Measurements from ENCODE around the gene DAPK2.

The DAPK2 gene

DNA sequence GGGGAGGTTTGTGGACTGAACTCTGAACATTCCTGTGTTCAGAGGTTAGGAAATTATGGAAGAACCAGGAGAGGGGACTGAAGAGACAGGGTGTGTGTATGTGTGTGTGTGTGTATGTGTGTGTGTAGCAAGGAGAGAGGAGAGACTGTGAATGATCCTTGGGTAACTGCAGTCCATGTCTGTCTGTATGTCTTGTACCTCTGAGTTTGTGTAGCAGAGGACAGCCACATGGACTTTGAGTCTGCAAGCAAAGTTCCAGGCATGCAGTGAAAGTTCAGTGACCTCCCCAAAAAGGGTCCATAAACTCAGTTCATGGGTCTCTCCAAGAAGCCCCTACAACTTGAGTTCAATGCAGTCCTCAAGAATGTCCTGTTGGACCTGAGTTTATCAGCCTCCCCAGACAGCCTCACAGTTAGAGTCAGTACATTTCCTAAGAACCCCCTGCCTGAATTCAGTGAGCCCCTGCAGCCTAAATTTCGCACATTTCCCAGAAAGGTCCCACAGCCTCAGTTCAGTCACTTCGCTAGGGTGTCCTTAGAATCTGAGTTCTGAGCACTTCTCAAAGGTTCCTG is 184.3 kb downstream of the DAPK2 start:
- no peaks in the 10 kb centered on the region for H3K36me3 ChIP-seq (ENCODE audit: insufficient read depth)
- no peaks in the 10 kb centered on the region for H3K4me1 ChIP-seq (ENCODE audit: low read depth, poor library complexity, severe bottlenecking)
- H3K4me2 ChIP-seq = no peak overlapping the region
- H3K4me3 ChIP-seq (IDR thresholded peaks at IDR 0.05; ENCODE audit: insufficient read depth, low read depth, low read length) = no peak overlapping the region
- TF ChIP-seq, protein P1, sequence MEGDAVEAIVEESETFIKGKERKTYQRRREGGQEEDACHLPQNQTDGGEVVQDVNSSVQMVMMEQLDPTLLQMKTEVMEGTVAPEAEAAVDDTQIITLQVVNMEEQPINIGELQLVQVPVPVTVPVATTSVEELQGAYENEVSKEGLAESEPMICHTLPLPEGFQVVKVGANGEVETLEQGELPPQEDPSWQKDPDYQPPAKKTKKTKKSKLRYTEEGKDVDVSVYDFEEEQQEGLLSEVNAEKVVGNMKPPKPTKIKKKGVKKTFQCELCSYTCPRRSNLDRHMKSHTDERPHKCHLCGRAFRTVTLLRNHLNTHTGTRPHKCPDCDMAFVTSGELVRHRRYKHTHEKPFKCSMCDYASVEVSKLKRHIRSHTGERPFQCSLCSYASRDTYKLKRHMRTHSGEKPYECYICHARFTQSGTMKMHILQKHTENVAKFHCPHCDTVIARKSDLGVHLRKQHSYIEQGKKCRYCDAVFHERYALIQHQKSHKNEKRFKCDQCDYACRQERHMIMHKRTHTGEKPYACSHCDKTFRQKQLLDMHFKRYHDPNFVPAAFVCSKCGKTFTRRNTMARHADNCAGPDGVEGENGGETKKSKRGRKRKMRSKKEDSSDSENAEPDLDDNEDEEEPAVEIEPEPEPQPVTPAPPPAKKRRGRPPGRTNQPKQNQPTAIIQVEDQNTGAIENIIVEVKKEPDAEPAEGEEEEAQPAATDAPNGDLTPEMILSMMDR (conservative IDR thresholded peaks at IDR 0.05; ENCODE audit: low read depth, low read length) = no peak
- no peak overlapping the region for H2AFZ ChIP-seq (ENCODE audit: low read depth)
- H3K79me2 ChIP-seq (ENCODE audit: insufficient read depth, low read depth) = no peaks in the 10 kb centered on the region
- no peaks in the 10 kb centered on the region for H4K20me1 ChIP-seq (ENCODE audit: insufficient read depth)
- no peak overlapping the region for H3K27ac ChIP-seq
- no peak overlapping the region for H3K9ac ChIP-seq
- H3K27me3 ChIP-seq (ENCODE audit: insufficient read depth, low read depth) = no peaks in the 10 kb centered on the region

DNA sequence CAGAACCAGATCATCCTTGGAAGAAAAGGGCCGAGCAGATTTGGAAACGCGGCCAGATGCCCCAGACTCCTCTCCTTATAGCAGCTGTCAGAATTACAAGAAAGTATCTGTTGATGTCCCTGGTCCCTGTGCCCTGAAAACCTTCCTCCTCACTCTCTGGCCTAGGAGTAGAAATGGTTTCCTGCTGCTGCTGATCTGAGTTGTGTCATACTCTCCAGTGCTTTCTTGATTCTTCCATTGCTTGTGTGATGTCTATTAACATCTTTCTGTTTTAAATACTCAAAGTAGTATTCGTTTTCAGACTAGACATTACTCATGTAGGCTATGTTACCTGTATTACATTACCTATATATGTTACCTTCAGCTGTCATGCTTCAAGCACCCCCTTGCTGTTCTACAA is 185.7 kb downstream of the DAPK2 start:
- Histone ChIP-seq H3K4me3 (IDR thresholded peaks at IDR 0.05; ENCODE audit: insufficient read depth, low read depth, low read length) (no peak overlapping the region), H4K20me1 (ENCODE audit: insufficient read depth) (no peaks in the 10 kb centered on the region), H3K27ac (no peak overlapping the region), H3K9ac (no peak overlapping the region), H3K4me1 (ENCODE audit: low read depth, poor library complexity, severe bottlenecking) (no peaks in the 10 kb centered on the region), H3K27me3 (ENCODE audit: insufficient read depth, low read depth) (no peaks in the 10 kb centered on the region), H3K36me3 (ENCODE audit: insufficient read depth) (no peaks in the 10 kb centered on the region), H2AFZ (ENCODE audit: low read depth) (no peak overlapping the region), H3K79me2 (ENCODE audit: insufficient read depth, low read depth) (no peaks in the 10 kb centered on the region), H3K4me2 (no peak overlapping the region)
- TF ChIP-seq, protein P1 (conservative IDR thresholded peaks at IDR 0.05; ENCODE audit: low read depth, low read length) = no peak

DNA sequence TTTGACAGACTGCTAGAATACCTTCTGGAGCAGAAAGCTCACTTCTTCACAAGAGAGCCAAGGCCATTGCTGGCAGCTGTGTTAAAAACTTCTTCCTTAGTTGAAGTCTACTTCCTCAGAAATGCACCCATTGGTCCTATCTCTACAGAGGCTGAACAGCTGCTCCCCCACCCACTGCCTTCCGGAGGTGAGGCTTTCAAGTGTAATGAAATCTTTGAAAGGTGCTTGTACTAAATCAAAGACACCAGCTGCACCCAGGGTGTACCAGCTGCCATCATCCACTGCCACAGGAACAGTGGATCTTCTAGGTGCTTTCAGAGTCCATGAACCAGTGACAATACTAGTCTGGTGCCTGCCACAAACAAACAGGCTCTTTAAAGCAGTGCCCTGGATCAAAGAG is 186.1 kb downstream of the DAPK2 start:
- Histone ChIP-seq H3K27ac (no peak overlapping the region), H3K4me1 (ENCODE audit: low read depth, poor library complexity, severe bottlenecking) (no peaks in the 10 kb centered on the region), H3K27me3 (ENCODE audit: insufficient read depth, low read depth) (no peaks in the 10 kb centered on the region), H3K9ac (no peak overlapping the region), H3K79me2 (ENCODE audit: insufficient read depth, low read depth) (no peaks in the 10 kb centered on the region), H3K36me3 (ENCODE audit: insufficient read depth) (no peaks in the 10 kb centered on the region), H3K4me3 (IDR thresholded peaks at IDR 0.05; ENCODE audit: insufficient read depth, low read depth, low read length) (no peak overlapping the region), H3K4me2 (no peak overlapping the region), H2AFZ (ENCODE audit: low read depth) (no peak overlapping the region), H4K20me1 (ENCODE audit: insufficient read depth) (no peaks in the 10 kb centered on the region)
- TF ChIP-seq, protein P1 (conservative IDR thresholded peaks at IDR 0.05; ENCODE audit: low read depth, low read length) = no peak

DNA sequence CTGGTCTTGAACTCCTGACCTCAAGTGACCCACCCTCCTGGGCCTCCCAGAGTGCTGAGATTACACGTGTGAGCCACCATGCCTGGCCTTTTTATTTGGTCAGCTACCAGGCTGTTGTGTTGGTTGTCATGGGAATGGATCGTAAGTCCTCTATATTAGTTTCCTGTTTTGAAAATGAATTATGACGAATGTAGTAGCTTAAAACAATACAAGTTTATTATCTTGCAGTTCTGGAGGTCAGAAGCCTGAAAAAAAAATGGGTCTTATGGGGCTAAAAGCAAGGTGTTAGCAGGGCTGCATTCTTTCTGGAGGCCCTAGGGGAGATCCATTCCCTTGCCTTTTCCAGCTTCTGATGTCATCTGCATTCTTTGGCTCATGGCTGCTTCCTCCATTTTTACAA is 187.4 kb downstream of the DAPK2 start:
- Histone ChIP-seq H3K9ac (no peak overlapping the region), H3K36me3 (ENCODE audit: insufficient read depth) (no peaks in the 10 kb centered on the region), H3K27ac (no peak overlapping the region), H3K4me2 (no peak overlapping the region), H3K4me1 (ENCODE audit: low read depth, poor library complexity, severe bottlenecking) (no peaks in the 10 kb centered on the region), H3K27me3 (ENCODE audit: insufficient read depth, low read depth) (no peaks in the 10 kb centered on the region), H2AFZ (ENCODE audit: low read depth) (no peak overlapping the region), H3K4me3 (IDR thresholded peaks at IDR 0.05; ENCODE audit: insufficient read depth, low read depth, low read length) (no peak overlapping the region), H4K20me1 (ENCODE audit: insufficient read depth) (no peaks in the 10 kb centered on the region), H3K79me2 (ENCODE audit: insufficient read depth, low read depth) (no peaks in the 10 kb centered on the region)
- TF ChIP-seq, protein P1 (conservative IDR thresholded peaks at IDR 0.05; ENCODE audit: low read depth, low read length) = no peak

Measured in KMS-11 (cell line).